Keratinocyte (primary cell): Measurements from ENCODE around the gene TMEM186. TPM values are rescaled to one million over a fixed set of nuclear protein-coding genes. Genes with fewer than 3 reads are reported as not detected.

Experiments used
- DNase-seq: peaks from one replicate; pipeline ENCODE4 v3.0.0-alpha.2; 2011; ENCODE audit warnings: low read depth, missing footprints, low spot score
- FAIRE-seq: peaks from 2 replicates; lab custom pipeline; 2011; peaks lifted over from hg19 to GRCh38; lab: Jason Lieb, UNC
- H2AFZ ChIP-seq: 2 replicates; pipeline ENCODE4 v1.6.0; 2012; ENCODE audit warnings: low read length, control low read depth, inconsistent platforms; ENCODE audit not compliant: control insufficient read depth
- H3K27ac ChIP-seq: 2 replicates; pipeline ENCODE4 v1.5.1; 2011; ENCODE audit warnings: low read length; ENCODE audit not compliant: control insufficient read depth, insufficient read depth
- H3K27me3 ChIP-seq: 3 replicates; pipeline ENCODE4 v1.6.0; 2011; ENCODE audit warnings: low read length; ENCODE audit not compliant: control insufficient read depth, insufficient read depth; ENCODE audit errors: extremely low read depth
- H3K36me3 ChIP-seq, 2 experiments: 2 replicates in 1 of 2; 3 replicates in 1 of 2; pipeline ENCODE4 v1.5.1; 2011; ENCODE audit warnings: low read length in 2 of 2, mild to moderate bottlenecking in 1 of 2; ENCODE audit not compliant: control insufficient read depth in 2 of 2, insufficient read depth in 2 of 2; ENCODE audit errors: extremely low read depth in 1 of 2
- H3K4me1 ChIP-seq: 3 replicates; pipeline ENCODE4 v1.5.1; 2011; ENCODE audit warnings: low read length; ENCODE audit not compliant: control insufficient read depth, insufficient read depth; ENCODE audit errors: extremely low read depth
- H3K4me2 ChIP-seq: 3 replicates; pipeline ENCODE4 v1.6.0; 2011; ENCODE audit warnings: low read depth, low read length; ENCODE audit not compliant: control insufficient read depth, insufficient read depth; ENCODE audit errors: extremely low read depth
- H3K4me3 ChIP-seq, 3 experiments: fragments of 200-600 bp in 1 of 3; sonication (generic) in 1 of 3; 2 replicates in 2 of 3; 3 replicates in 1 of 3; pipeline ENCODE4 v1.5.1; 2011 to 2016; ENCODE audit warnings: low read length in 3 of 3, mild to moderate bottlenecking in 3 of 3, control low read depth in 2 of 3, inconsistent platforms in 1 of 3, low read depth in 1 of 3, mixed read lengths in 1 of 3, mixed run types in 1 of 3, moderate library complexity in 1 of 3; ENCODE audit not compliant: control insufficient read depth in 2 of 3, insufficient read depth in 2 of 3; ENCODE audit errors: extremely low read depth in 1 of 3
- H3K79me2 ChIP-seq: 2 replicates; pipeline ENCODE4 v1.6.0; 2012; ENCODE audit warnings: low read length; ENCODE audit not compliant: control insufficient read depth, insufficient read depth
- H3K9ac ChIP-seq: 3 replicates; pipeline ENCODE4 v1.6.0; 2011; ENCODE audit warnings: low read length; ENCODE audit not compliant: control insufficient read depth, insufficient read depth; ENCODE audit errors: extremely low read depth
- H3K9me1 ChIP-seq: 3 replicates; pipeline ENCODE4 v1.6.0; 2011; ENCODE audit warnings: low read length; ENCODE audit not compliant: control insufficient read depth, insufficient read depth; ENCODE audit errors: extremely low read depth
- H3K9me3 ChIP-seq: 2 replicates; pipeline ENCODE4 v1.5.1; 2012; ENCODE audit warnings: low read depth, low read length; ENCODE audit not compliant: control insufficient read depth
- H4K20me1 ChIP-seq: 3 replicates; pipeline ENCODE4 v1.6.0; 2011; ENCODE audit warnings: low read length; ENCODE audit not compliant: control insufficient read depth, insufficient read depth; ENCODE audit errors: extremely low read depth
- EZH2 ChIP-seq: IDR thresholded peaks from one replicate; pipeline ENCODE4 v1.6.1; 2012; ENCODE audit warnings: inconsistent platforms, mild to moderate bottlenecking, low read length, moderate library complexity
- dilution Hi-C: fragments of 300-500 bp; cut with MboI; formaldehyde crosslinking; loops from one replicate; pipeline ENCODE4 v1.7.0; 2020; ENCODE audit warnings: low sequenced_read_pairs; ENCODE audit not compliant: extremely low pct_ligation_motif_present
- polyA plus RNA-seq, 5 experiments: library from polyadenylated mRNA; depleted of rRNA in 3 of 5; stranded (reverse) in 3 of 5; stranded (forward) in 1 of 5; unstranded in 1 of 5; fragments of >200 nt; gene quantifications; 1 replicate in 1 of 5; 2 replicates in 3 of 5; 3 replicates in 1 of 5; pipeline versions ENCODE4 v1.2.1 to v1.2.3, GENCODE V29; 2011 to 2012; ENCODE audit warnings: missing spikeins in 2 of 5, low read depth in 1 of 5, low replicate concordance in 1 of 5
- TF ChIP-seq, protein P1 (sequence below), 3 experiments: IDR thresholded peaks in 1 of 3; conservative IDR thresholded peaks in 1 of 3; optimal IDR thresholded peaks in 1 of 3; 2 replicates in 2 of 3; 3 replicates in 1 of 3; pipeline versions ENCODE3 to v1.5.1; 2011; ENCODE audit warnings: low read length in 3 of 3, mild to moderate bottlenecking in 3 of 3, moderate library complexity in 2 of 3, control low read depth in 1 of 3, inconsistent platforms in 1 of 3; ENCODE audit not compliant: insufficient read depth in 2 of 3; ENCODE audit errors: extremely low read depth in 1 of 3

Gene TMEM186
- polyA plus RNA-seq, 1 donor (not counting 4 experiments of a cell fraction or from before 2014, with no cell fraction given) = 8.1 TPM

DNA sequence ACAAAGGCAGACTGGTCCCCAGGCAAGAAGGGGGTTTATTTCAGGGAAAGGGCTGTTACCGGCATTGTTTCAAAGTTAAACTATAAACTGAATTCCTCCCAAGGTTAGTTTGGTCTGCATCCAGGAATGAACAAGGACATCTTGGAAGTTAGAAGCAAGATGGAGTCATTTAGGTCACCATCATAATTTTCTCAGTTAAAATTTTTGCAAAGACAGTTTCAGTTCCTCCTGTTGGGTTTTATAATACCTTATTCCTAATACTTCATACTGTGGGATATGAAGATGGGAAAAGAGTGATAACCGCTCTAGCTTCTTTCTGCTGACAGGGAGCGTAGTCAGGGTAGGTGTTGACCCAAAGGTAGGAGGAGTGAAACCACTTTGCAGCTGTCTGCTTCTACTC, 25.0 kb upstream of the TMEM186 start:
- dilution Hi-C loops = no loop called here
- FAIRE-seq = no peak
- H3K79me2 ChIP-seq = peaks cover 6% of the 10 kb centered on the region
- no peaks in the 10 kb centered on the region for H3K4me1 ChIP-seq
- TF ChIP-seq, protein P1, sequence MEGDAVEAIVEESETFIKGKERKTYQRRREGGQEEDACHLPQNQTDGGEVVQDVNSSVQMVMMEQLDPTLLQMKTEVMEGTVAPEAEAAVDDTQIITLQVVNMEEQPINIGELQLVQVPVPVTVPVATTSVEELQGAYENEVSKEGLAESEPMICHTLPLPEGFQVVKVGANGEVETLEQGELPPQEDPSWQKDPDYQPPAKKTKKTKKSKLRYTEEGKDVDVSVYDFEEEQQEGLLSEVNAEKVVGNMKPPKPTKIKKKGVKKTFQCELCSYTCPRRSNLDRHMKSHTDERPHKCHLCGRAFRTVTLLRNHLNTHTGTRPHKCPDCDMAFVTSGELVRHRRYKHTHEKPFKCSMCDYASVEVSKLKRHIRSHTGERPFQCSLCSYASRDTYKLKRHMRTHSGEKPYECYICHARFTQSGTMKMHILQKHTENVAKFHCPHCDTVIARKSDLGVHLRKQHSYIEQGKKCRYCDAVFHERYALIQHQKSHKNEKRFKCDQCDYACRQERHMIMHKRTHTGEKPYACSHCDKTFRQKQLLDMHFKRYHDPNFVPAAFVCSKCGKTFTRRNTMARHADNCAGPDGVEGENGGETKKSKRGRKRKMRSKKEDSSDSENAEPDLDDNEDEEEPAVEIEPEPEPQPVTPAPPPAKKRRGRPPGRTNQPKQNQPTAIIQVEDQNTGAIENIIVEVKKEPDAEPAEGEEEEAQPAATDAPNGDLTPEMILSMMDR (optimal IDR thresholded peaks at IDR 0.05 in 1 of 3, IDR thresholded peaks at IDR 0.05 in 1 of 3, conservative IDR thresholded peaks at IDR 0.05 in 1 of 3; ENCODE audit: extremely low read depth in 1 of 3, insufficient read depth in 2 of 3, low read length in 3 of 3) = no peak
- TF ChIP-seq EZH2 = no peak
- peaks cover 25 to 31% of the 10 kb centered on the region in 2 experiments for H3K36me3 ChIP-seq
- H3K9me3 ChIP-seq = no peaks in the 10 kb centered on the region
- H3K27me3 ChIP-seq = no peaks in the 10 kb centered on the region
- no peak overlapping the region for H3K9ac ChIP-seq
- no peak overlapping the region for H3K4me2 ChIP-seq
- no peaks in the 10 kb centered on the region for H3K9me1 ChIP-seq
- H3K4me3 ChIP-seq = no peak overlapping the region
- DNase-seq = no peak
- H4K20me1 ChIP-seq = no peaks in the 10 kb centered on the region
- no peak overlapping the region for H3K27ac ChIP-seq
- H2AFZ ChIP-seq = no peak overlapping the region

DNA sequence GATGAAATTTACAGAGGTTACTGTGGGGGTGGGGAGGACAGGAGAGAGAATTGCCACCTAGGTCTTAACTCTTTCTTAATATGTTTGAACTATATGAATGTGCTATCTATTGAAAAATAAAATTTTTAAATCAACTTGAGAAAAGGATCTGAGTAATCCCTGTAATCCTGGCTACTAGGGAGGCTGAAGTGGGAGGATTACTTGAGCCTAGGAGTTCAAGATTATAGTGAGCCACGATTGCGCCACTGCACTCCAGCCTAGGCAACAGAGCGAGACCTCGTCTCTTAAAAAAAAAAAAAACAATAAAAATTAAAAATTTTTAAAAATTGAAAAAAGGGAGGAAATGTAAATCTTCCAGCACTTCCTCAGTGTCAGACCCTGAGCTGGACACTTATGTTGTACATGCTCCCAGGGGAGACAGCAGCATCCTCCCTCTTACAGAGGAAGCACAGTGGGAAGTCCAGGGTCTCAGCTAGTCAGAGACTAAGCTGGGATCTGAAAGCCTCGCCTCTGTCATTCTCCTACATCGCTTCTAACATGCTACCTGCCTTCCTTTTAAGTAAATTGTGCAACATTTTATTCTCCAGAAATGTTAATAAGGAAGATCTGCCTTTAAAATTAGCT, 22.1 kb upstream of the TMEM186 start:
- FAIRE-seq (no peak), DNase-seq (no peak)
- Histone ChIP-seq H3K27me3 (no peaks in the 10 kb centered on the region), H3K9ac (no peak overlapping the region), H3K27ac (no peak overlapping the region), H3K79me2 (peaks cover 8% of the 10 kb centered on the region), H3K4me3 (no peak overlapping the region), H3K9me3 (no peaks in the 10 kb centered on the region), H3K4me1 (no peaks in the 10 kb centered on the region), H3K36me3 (peaks cover 29 to 46% of the 10 kb centered on the region in 2 experiments), H4K20me1 (no peaks in the 10 kb centered on the region), H3K4me2 (no peak overlapping the region), H3K9me1 (no peaks in the 10 kb centered on the region), H2AFZ (no peak overlapping the region)
- TF ChIP-seq EZH2 = no peak
- TF ChIP-seq, protein P1 (optimal IDR thresholded peaks at IDR 0.05 in 1 of 3, IDR thresholded peaks at IDR 0.05 in 1 of 3, conservative IDR thresholded peaks at IDR 0.05 in 1 of 3; ENCODE audit: extremely low read depth in 1 of 3, insufficient read depth in 2 of 3, low read length in 3 of 3) = no peak
- dilution Hi-C loops = no loop called here
